TTC549 (cell line): ENCODE measurements around the gene DPY19L1.
"Not testable (repeated sequence)": the region's sequence is repeated elsewhere in the genome, so short reads cannot be mapped to it uniquely, and the experiment has no call there.

ENCODE experiments used
- FAIRE-seq: peaks from 2 replicates; lab custom pipeline; 2012; peaks lifted over from hg19 to GRCh38; lab: Jason Lieb, UNC

The DPY19L1 gene

DNA sequence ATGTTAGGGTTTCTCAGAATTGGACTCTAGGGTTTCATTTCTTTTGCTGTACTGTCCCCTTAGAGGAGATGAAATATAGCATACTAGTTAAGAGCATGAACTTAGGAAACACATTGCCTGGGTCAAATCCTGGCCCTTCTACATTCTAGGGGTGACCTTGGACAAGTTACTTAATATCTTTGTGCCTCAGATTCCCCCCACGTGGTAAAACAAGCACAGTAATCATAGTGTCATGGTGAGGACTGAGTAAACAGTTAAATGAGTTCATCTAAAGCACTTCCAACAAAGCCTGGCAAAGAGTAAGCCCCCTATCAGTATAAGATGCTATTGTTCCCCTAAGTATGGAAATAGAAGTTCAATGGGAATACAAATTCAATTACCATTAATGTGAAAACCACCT, 5.1 kb downstream of the DPY19L1 start:
- FAIRE-seq = no peak

DNA sequence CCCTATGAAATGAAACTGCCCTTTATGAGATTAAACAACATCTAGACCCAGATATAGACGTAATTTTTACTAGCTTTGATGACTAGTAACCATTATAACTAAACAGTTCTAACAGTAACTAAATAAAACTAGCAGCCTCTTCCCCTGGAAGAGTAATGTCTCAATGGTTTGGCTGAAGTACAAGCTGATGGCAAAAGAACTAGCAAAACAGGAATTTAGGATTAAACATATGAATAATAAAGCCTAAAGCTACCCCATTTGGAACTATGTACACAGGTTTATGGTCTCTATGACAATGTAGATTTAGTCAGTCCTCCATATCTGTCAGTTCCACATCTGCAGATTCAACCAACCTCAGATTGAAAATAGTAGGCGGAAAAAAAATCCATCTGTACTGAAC, 6.4 kb downstream of the DPY19L1 start:
- no peak for FAIRE-seq

DNA sequence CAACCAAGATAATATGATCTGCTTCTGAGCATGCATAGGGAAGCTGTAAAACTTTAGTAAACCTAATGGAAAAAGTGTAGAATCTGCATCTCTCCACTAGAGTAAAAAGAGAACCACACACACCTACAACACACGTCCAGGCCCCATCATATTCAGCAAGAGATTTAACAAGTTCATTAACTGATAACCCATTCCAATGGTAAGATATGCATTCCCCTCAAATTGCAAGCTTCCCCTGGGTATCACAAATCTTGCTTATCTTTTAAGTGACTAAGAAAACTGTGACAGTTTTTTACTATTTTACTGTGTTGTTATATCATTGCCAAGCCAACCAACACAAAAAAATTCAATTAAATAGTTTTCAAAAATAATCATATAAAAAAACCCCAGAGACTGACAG, 8.0 kb downstream of the DPY19L1 start:
- no peak for FAIRE-seq

DNA sequence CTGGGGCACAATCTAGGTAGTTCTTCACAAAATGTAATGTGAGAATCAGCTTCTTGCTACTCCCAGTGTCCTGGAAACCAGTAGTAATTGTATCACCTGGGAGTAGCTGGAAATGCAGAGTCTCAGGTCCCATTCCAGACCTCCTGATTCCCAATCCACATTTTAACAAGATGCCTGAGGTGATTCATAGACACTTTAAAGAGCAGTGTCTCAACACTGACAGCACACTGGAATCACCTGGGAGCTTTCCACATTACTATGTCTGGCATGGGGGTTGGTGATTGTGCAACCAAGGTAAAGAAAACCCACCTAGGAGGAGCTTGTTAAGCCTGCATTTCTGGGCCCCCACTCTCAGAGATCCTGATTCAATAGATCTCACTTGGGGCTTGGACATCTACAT, 11.1 kb downstream of the DPY19L1 start:
- no peak for FAIRE-seq

DNA sequence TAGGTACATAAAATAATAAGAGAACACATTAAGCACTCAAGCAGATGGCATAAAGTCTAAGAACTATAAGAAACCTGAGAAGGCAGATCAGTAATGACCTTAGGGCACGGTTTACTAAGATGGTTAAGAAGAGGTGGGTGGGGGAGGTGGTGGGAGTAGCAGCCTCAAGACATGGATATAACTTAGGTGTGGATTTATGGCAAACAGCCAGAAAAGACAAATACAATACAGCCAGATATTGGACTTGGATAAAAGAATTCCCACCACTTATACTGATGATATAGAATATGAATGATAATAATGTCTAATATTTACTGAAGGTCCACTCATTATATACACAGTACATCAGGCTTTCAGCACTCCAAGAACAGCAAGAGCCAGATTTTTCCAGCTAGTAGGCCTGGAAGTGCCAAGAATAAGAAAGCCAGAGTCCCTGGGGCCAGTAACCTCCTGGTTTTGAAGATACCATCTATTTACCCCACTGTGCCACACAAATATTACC, 11.9 kb downstream of the DPY19L1 start:
- no peak for FAIRE-seq

DNA sequence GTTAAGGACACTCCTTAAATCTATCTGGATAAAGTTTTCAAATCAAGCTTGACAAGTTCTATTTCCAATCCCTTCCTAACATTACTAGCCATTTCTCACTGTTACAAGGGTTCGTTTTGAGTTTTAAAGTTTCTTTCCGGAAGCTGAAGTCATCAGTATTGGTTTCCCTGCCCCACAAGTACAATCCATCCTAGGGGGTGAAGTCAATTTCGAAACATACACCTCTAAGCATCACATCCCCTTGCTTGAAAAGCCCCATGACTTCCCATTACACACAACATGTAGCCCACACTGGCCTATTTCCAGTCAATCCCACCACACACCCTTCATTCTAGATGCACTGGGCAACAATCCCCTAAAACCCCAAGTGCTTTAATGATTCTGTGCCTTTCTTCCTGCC, 13.0 kb downstream of the DPY19L1 start:
- FAIRE-seq = no peak

DNA sequence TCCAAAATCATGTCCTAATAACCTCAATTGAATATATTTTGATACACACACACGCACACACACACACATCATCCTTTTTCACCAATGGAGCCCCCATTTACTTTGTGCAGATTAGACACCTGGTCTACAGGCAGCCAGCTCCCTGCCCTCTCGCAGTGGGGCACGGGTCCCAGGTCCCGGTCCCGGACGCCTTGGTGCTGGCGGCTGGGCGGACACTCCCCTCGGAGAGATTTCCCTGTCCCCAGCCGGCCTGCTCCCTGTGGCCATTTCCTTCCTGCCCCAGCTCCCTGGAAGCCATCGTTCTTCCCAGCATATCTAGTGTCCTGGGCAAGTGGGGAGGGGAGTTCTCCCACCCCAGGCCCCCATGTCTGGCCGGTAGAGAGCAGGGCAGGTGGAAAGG, 14.6 kb downstream of the DPY19L1 start:
- no peak for FAIRE-seq

DNA sequence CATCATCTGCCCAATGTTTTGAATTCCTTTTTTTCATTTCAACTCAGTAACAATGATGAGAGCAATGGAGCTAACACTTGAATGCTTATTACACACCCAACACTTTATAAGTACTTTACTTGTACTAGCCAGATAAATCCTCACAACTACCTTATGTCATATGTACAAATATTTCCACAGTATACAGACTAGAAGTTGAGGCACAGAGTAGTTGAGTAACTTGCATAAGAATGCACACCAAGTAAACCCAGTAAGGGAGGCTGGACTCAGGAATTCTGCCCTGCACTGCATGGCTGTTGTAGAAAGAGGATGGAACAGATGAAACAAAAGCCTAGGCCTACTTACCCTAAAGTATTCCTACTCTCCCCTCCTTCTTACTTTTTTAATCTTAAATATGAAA, 15.8 kb downstream of the DPY19L1 start:
- FAIRE-seq = no peak

DNA sequence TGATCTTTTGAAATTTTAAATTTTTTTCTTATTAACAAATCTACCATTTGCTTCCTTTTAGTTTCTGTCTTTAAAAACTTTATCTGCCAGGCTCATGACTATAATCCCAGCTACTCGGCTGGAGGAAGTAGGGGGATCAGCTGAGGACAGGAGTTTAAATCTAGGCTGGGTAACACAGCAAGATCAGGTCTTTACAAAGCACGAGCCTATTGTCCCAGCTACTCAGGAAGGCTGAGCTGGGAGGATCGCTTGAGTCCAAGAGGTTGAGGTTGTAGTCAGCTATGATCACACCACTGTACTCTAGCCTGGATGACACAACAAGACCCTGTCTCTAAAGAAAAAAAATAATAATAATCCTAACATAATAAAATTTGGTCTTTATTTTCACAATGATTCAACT, 17.5 kb downstream of the DPY19L1 start:
- no peak for FAIRE-seq

DNA sequence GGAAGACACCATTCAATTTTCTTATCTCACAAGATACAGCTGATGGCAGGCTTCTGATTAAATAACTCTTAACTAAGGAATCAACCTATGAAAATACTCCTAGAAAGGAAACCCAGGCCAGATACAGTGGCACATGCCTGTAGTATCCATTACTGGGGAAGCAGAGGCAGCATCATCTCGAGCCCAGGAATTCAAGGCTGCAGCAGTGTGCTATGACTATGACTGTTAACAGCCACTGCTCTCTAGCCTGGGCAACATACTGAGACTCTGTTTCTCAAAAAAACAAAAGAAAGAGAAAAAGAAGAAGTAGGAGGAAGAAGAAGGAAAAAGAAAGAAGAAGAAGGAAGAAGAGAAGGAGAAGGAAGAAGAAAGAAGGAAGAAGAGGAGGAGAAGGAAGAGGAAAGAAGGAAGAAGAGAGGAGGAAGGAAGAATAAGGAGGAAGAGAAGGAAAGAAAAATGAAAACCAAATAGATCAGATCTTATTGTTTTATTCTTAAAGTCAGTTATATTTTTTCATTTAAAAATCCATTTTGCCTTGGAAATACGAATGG, 18.0 kb downstream of the DPY19L1 start:
- peak; percentile 54 for FAIRE-seq

DNA sequence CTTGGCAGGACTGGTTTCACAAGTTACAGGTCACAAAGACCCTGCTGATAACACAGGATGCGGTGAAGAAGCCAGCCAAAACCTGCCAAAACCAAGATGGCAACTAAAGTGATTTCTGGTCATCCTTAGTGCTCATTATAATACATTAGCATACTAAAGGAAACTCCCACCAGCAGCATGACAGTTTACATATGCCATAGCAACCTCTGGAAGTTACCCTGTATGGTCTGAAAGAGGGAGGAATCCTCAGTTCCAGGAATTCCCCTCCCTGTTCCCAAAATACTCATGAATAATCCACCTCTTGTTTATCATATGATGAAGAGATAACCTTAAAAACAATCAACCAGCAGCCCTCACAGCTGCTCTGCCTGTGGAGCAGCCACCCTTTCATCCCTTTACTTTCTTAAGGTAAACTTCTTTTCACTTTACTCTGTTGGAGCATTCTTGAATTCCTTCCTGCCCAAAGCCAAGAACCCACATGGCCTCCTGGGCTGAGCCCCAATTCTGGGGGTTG, 21.9 kb downstream of the DPY19L1 start:
- no peak for FAIRE-seq

DNA sequence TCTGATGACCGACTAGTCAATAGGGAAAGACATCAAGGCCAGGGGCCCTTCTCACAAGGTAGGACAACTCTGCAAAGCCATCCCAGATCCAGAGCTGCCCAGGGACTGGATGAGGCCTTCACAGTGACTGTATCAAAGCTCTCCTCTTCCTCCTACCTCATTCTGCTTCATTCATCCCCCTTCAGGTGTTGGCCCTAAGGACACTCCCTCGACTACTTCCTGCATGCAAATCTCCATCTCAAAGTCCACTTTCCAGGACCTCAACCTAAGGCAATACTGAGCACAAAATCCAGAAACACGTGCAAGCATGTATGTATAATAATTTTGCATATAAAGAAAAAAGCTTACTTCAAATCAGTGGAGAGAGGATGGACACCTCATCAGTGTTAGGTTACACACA, 25.1 kb downstream of the DPY19L1 start:
- no peak for FAIRE-seq

DNA sequence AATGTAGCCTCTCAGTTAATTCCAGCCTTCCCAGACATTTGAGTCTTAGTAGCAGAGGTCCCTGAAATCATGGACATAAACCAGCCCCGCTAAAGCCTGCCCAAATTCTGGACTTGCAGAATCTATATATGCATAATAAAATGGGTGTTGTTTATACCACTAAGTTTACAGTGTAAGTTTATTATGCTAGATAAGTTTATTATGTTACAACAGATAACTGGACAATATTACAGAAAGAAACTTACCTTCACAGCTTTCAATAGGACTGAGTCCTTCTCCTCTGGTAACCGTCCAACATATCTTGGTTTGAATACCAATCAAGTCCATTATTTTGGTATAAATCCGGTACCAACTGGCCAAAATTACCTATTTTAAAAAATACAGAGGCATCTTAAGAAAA, 26.2 kb downstream of the DPY19L1 start:
- FAIRE-seq = no peak

DNA sequence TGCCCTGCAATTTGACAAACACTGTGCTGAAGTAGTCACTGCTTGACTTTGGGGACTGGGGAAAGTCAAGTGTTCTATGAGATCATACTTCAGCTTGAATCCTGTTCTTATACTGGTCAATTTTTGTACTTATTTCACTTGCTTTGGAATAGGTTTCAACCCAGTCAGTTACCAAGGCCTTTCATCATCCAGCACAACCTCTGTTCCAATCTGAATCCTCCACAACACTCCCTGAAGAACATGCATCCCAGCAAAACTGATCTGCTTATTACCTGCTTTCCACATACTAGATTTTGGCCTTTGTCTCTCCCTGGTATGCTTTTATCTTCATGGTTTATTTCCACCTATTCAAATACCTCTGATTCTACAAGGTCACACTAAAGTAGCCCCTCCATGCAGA, 29.5 kb downstream of the DPY19L1 start:
- FAIRE-seq = no peak

DNA sequence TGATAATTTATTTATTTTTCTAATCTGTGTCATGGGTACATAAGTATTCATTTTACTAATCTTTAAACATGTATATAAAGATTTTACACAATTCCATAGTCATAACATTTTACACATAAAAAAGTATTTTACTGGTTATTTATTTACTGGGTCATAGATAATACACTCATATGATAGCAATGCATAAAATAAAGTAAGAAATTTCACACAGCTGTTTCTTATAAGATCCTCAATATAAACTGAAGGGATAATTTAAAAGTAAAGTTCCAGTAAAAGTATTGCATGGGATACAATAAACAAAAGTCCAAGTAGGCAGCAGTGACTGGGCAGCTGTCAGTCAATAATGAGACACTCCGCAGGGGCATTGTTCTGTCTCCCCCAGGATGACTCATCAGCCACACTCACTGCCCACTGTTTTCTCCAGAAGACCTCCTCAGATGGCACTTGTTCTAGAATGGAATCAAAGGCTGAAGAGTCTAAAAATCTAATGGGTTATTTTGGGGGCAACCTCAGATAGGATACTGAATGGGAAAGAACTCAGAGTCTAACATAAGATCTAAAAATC, 32.7 kb downstream of the DPY19L1 start:
- FAIRE-seq = no peak

DNA sequence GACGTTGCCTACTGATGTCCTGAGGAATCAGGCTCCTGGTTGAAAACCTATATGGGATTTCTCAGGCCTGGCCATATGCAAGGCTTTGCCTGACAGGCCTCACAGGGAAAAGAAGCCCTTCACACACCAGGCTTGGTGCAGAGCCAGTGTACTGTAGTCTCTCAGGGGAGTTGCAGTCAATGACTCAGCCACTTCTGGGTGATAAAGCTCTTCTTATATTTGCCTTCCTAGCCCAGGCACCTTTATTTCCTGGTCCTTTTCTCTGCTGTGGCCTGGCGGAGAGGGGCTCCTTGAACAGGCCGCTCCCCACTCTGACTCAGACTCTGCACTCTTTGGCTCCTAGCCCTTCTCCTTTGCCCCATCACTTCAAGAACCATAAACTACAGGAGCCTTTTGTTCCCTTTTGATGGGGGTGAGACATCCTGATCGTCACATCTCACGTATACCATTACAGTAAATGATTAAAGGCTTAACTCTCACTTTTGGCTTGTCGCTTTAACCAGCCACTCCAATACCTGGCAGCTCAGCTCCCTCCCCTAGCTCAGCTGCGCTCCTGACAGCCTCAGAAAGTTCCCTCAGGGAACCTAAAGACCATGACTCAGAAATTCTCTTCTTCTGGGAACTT, 33.5 kb downstream of the DPY19L1 start:
- FAIRE-seq = no peak

DNA sequence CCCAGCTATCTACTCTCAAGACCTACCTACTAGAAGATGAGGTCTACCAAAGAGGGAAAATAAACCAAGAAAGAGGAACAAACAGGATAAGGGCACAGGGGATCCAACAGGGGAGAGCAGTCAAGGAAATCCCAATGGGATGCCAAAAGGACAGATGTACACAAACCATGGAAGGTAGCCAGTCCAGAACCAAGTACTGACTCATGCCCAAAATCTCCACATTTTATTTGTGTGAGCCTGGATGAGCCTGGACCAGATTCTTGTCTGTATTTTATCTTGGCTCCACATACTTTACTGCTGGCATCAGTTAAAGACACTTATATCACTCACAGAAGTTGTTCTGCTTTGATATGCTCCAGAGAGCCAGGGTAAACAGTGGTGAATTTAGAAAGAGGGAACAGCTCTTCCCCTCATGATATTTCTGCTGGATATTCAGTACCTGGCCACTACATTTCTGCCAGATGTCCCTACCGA, 34.1 kb downstream of the DPY19L1 start:
- not testable (repeated sequence) for FAIRE-seq

DNA sequence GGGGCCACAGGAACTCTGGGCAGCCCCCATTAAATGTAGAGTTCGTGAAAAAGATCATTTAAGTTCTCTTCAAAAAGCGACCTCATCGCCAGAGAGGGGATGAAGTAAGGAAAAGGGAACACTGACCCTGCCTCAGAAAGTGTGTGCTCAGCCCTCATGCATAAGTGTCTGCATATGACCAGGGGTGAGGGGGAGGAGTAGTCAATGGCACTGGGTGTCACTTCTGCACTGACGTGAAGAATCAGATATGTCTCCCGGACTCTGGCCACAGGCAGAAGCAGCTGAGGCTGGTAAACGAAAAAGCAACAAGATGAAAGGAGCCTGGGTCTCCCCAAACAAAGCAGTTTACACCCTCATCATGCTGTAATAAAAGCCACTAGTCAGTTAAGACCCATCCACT, 39.0 kb downstream of the DPY19L1 start:
- not testable (repeated sequence) for FAIRE-seq

DNA sequence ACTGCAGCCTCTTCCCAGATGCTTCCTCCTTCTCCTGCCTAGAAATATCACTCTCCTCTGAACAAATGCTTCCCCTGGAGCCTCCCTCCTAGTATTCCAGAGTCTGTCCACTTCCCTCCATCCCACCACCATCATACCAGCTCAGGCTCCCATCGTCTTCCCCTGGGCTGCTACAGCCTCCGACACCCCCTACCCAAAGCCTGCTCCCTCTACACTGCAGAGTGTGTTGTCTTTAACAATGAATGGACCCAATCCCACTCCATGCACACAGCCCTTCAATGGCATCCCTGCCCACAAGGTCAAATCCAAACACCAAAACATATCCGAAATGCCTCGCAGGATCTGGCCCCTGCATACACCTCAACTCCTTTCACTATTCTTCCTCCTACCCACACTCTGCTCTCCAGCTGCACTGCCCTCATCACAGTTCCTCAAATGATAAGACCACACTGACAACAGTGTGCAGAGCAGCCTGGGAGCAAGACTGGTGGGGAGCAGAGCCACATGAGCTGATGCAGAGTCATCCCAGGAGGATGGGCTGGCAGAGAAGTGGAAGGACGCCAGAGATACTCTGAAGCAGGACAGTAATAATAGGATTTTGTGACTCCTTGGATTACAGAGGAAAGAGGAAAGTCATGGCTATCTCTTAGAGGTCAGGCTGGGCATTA, 40.7 kb downstream of the DPY19L1 start:
- FAIRE-seq = not testable (repeated sequence)

DNA sequence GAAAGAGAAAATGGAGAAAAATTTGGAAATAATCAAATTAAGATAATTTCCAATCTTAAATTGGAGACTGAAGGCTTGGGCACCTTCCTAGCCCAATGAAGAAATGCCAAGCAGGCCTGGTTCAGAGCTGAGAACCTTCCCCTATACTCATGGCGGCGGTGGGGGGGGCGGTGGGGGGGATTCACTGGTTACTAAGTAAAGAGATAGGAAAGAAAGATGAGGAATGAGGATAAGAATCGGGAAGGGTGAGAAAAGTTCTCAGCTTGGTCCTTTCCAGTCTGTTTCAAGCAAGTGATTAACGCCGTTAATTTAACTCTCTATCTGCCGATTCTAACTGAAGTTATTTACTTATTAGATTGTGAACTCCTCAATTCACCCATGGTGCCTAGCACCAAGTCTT, 41.5 kb downstream of the DPY19L1 start:
- no peak for FAIRE-seq

DNA sequence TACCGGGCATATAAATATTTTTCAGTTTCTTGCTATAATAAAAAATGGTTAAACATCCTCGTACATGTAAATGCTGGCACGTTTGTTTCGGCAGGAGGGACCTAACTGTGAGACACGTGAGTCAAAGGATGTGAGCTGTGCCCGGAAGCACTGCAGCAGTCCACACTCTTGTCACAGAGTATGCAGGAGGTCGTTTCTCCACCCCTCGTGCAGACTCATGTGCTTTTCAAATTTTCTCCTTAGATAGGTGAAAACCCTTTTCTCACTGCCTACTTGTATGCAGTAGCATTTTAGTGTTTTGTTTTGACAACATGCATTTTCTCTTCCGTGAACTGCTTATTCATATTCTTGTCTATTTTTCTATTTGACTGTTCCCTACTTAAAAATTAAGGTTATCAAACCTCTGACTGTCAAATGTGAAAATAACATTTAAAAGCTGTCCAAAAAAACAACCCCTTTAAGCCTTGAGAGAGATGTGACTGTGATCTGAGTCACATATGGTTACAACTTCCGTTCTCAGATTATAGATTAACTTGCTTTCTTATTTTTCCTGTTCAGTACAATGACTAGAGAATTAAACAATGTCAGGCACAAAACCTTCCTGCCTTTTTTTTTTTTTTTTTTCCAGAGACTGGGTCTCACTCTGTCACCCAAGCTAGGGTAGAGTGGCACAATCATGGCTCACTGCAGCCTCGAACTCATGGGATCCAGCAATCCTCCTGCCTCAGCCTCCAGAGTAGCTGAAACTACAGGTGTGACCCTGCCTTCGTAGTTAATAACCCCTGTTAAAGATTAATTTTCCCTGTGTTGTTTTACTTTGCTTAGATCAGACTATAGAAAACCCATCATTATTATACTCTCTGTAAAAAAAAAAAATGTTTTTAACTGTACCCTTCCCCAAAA, 45.1 kb downstream of the DPY19L1 start:
- FAIRE-seq = no peak
